HepG2 (cell line): ENCODE measurements around the gene GNA12. TPM values are rescaled to one million over a fixed set of nuclear protein-coding genes. Genes with fewer than 3 reads are reported as not detected.

Source experiments
- ARID2 ChIP-seq: sonication (generic); formaldehyde crosslinking; IDR thresholded peaks from 2 replicates; pipeline ENCODE4 v1.8.1; 2022; ENCODE audit warnings: mild to moderate bottlenecking, missing genetic modification reagents, borderline replicate concordance
- DPF2 ChIP-seq: sonication (generic); formaldehyde crosslinking; IDR thresholded peaks from 2 replicates; pipeline ENCODE4 v1.4.0; 2020; ENCODE audit warnings: mild to moderate bottlenecking, low read depth, missing genetic modification reagents, borderline replicate concordance
- E2F2 ChIP-seq: sonication (generic); formaldehyde crosslinking; IDR thresholded peaks from 2 replicates; pipeline ENCODE4 v1.4.0; 2020; ENCODE audit warnings: missing genetic modification reagents, borderline replicate concordance
- FOSL1 ChIP-seq: sonication (generic); formaldehyde crosslinking; IDR thresholded peaks from 2 replicates; pipeline ENCODE4 v1.9.0; 2021; ENCODE audit warnings: missing genetic modification reagents, borderline replicate concordance
- HCFC1 ChIP-seq: fragments of 150-350 bp; IDR thresholded peaks from 2 replicates; pipeline ENCODE4 v1.6.1; 2014; ENCODE audit warnings: low read depth, low read length
- HOXA5 ChIP-seq: sonication (generic); formaldehyde crosslinking; IDR thresholded peaks from 2 replicates; pipeline ENCODE4 v1.4.0; 2020; ENCODE audit warnings: missing genetic modification reagents
- KAT7 ChIP-seq: IDR thresholded peaks from 2 replicates; pipeline ENCODE4 v1.6.1; 2018; ENCODE audit warnings: borderline replicate concordance, missing compliant biosample characterization
- KLF13 ChIP-seq: sonication (generic); formaldehyde crosslinking; IDR thresholded peaks from 2 replicates; pipeline ENCODE4 v1.4.0; 2020; ENCODE audit warnings: mild to moderate bottlenecking, missing genetic modification reagents
- MIXL1 ChIP-seq: IDR thresholded peaks from 2 replicates; pipeline ENCODE4 v1.6.1; 2016
- NR2F2 ChIP-seq: IDR thresholded peaks from 2 replicates; pipeline ENCODE4 v1.6.1; 2012; ENCODE audit warnings: low read depth, inconsistent platforms, borderline replicate concordance
- RXRB ChIP-seq: IDR thresholded peaks from 2 replicates; pipeline ENCODE4 v1.6.1; 2016; ENCODE audit warnings: borderline replicate concordance, missing genetic modification reagents, missing compliant biosample characterization
- SIN3A ChIP-seq: IDR thresholded peaks from 2 replicates; pipeline ENCODE4 v1.6.1; 2011; ENCODE audit warnings: low read depth, mild to moderate bottlenecking, control low read depth, low read length, borderline replicate concordance
- SKI ChIP-seq: fragments of 450-650 bp; IDR thresholded peaks from one replicate; pipeline ENCODE4 v1.6.1; 2018; ENCODE audit warnings: mild to moderate bottlenecking; ENCODE audit not compliant: partially characterized antibody
- SOX13 ChIP-seq, 3 experiments: fragments of 450-650 bp in 1 of 3; sonication (generic) in 1 of 3; formaldehyde crosslinking in 1 of 3; IDR thresholded peaks in 2 of 3; conservative IDR thresholded peaks in 1 of 3; 2 replicates each; pipeline versions ENCODE4 v1.5.0 to v1.6.1; 2016 to 2020; ENCODE audit warnings: antibody characterized with exemption in 1 of 3, mild to moderate bottlenecking in 1 of 3, missing compliant biosample characterization in 1 of 3, missing genetic modification reagents in 1 of 3, moderate library complexity in 1 of 3
- TBL1XR1 ChIP-seq: fragments of 150-350 bp; IDR thresholded peaks from 2 replicates; pipeline ENCODE4 v1.6.1; 2014; ENCODE audit warnings: borderline replicate concordance, low read length; ENCODE audit not compliant: partially characterized antibody
- XRCC5 ChIP-seq: fragments of 200-400 bp; formaldehyde crosslinking; optimal IDR thresholded peaks from 2 replicates; pipeline ENCODE3; 2017; ENCODE audit warnings: mild to moderate bottlenecking, low read length
- YEATS4 ChIP-seq: sonication (generic); formaldehyde crosslinking; IDR thresholded peaks from 2 replicates; pipeline ENCODE4 v1.4.0; 2020; ENCODE audit warnings: missing genetic modification reagents, borderline replicate concordance
- ZNF12 ChIP-seq: sonication (generic); formaldehyde crosslinking; IDR thresholded peaks from 2 replicates; pipeline ENCODE4 v1.5.0; 2020; ENCODE audit warnings: missing genetic modification reagents
- ZNF3 ChIP-seq: IDR thresholded peaks from 2 replicates; pipeline ENCODE4 v1.7.0; 2017; ENCODE audit warnings: inconsistent platforms
- ZNF362 ChIP-seq: sonication (generic); formaldehyde crosslinking; IDR thresholded peaks from 2 replicates; pipeline ENCODE4 v1.4.0; 2020; ENCODE audit warnings: missing genetic modification reagents, mild to moderate bottlenecking, borderline replicate concordance
- ZNF552 ChIP-seq: sonication (generic); formaldehyde crosslinking; IDR thresholded peaks from 2 replicates; pipeline ENCODE4 v1.9.0; 2022; ENCODE audit warnings: missing genetic modification reagents, mild to moderate bottlenecking, borderline replicate concordance
- ZNF772 ChIP-seq: sonication (generic); formaldehyde crosslinking; IDR thresholded peaks from 2 replicates; pipeline ENCODE4 v1.5.0; 2020; ENCODE audit warnings: mild to moderate bottlenecking, missing genetic modification reagents
- polyA plus RNA-seq, 8 experiments: library from polyadenylated mRNA; depleted of rRNA in 3 of 8; stranded (reverse) in 7 of 8; unstranded in 1 of 8; fragments of >200 nt; fragmentation: Illumina TruSeq in 4 of 8; extraction: Trizol in 4 of 8; gene quantifications; 2 replicates each; pipeline versions ENCODE4 v1.2.1 to v1.2.3, GENCODE V29; 2011 to 2016; ENCODE audit warnings: low read depth in 4 of 8, missing spikeins in 1 of 8, mixed read lengths in 1 of 8; ENCODE audit not compliant: insufficient read depth in 1 of 8
- total RNA-seq, 5 experiments: library from RNA; depleted of rRNA; stranded (reverse); fragments of >200 nt; fragmentation: Illumina TruSeq; extraction: Trizol; gene quantifications; 2 replicates each; pipeline ENCODE4 v1.2.3, GENCODE V29; 2016; ENCODE audit warnings: low read depth in 1 of 5
- TF ChIP-seq, protein P1 (sequence below): sonication (generic); formaldehyde crosslinking; IDR thresholded peaks from 2 replicates; pipeline ENCODE4 v1.8.0; 2022; ENCODE audit warnings: mild to moderate bottlenecking, missing genetic modification reagents, moderate library complexity
- TF ChIP-seq, protein P2 (sequence below): sonication (generic); formaldehyde crosslinking; IDR thresholded peaks from 2 replicates; pipeline ENCODE4 v1.9.0; 2021; ENCODE audit warnings: missing genetic modification reagents, mild to moderate bottlenecking, borderline replicate concordance
- TF ChIP-seq, protein P3 (sequence below): sonication (generic); formaldehyde crosslinking; IDR thresholded peaks from 2 replicates; pipeline ENCODE4 v1.5.0; 2020; ENCODE audit warnings: missing genetic modification reagents

The GNA12 gene
- total and polyA plus RNA-seq, 2 of the 13 experiments (the other 11 are each of a cell fraction or from before 2014, with no cell fraction given), result 16.2 to 50.9 TPM

GRCh38 chr7:2856388-2857169 is 12.5 kb upstream of the GNA12 start (continued):
- no peak for TF ChIP-seq SIN3A
- no peak for TF ChIP-seq E2F2
- no peak for TF ChIP-seq KLF13
- TF ChIP-seq YEATS4 (CRISPR knock-in tag), result no peak
- TF ChIP-seq, protein P1, sequence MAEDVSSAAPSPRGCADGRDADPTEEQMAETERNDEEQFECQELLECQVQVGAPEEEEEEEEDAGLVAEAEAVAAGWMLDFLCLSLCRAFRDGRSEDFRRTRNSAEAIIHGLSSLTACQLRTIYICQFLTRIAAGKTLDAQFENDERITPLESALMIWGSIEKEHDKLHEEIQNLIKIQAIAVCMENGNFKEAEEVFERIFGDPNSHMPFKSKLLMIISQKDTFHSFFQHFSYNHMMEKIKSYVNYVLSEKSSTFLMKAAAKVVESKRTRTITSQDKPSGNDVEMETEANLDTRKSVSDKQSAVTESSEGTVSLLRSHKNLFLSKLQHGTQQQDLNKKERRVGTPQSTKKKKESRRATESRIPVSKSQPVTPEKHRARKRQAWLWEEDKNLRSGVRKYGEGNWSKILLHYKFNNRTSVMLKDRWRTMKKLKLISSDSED (CRISPR knock-in tag), result no peak
- TF ChIP-seq XRCC5, result no peak
- TF ChIP-seq ARID2 (CRISPR knock-in tag), result no peak
- TF ChIP-seq ZNF3 (CRISPR knock-in tag), result no peak
- no peak for TF ChIP-seq MIXL1
- 0 out of 2 replicates have a peak, but pooled peaks have one; percentile 5 for TF ChIP-seq DPF2
- TF ChIP-seq ZNF772 (CRISPR knock-in tag), result no peak
- TF ChIP-seq KAT7 (CRISPR knock-in tag), result no peak
- TF ChIP-seq NR2F2, result no peak
- no peak for TF ChIP-seq ZNF12
- TF ChIP-seq, protein P2, sequence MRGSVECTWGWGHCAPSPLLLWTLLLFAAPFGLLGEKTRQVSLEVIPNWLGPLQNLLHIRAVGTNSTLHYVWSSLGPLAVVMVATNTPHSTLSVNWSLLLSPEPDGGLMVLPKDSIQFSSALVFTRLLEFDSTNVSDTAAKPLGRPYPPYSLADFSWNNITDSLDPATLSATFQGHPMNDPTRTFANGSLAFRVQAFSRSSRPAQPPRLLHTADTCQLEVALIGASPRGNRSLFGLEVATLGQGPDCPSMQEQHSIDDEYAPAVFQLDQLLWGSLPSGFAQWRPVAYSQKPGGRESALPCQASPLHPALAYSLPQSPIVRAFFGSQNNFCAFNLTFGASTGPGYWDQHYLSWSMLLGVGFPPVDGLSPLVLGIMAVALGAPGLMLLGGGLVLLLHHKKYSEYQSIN (CRISPR knock-in tag), result no peak
- no peak for TF ChIP-seq TBL1XR1
- TF ChIP-seq ZNF362 (CRISPR knock-in tag), result 0 out of 2 replicates have a peak, but pooled peaks have one; percentile 47
- TF ChIP-seq SKI, result no peak
- TF ChIP-seq, protein P3, sequence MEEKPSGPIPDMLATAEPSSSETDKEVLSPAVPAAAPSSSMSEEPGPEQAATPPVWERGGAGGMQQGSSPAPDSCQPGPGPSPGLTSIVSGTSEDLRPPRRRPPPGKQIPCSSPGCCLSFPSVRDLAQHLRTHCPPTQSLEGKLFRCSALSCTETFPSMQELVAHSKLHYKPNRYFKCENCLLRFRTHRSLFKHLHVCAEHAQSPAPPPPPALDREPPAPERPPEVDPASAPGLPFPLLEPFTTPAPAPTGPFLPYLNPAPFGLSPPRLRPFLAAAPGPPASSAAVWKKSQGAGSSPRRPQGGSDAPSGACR (CRISPR knock-in tag), result no peak
- no peak for TF ChIP-seq RXRB (CRISPR knock-in tag)
- no peak for TF ChIP-seq FOSL1 (CRISPR knock-in tag)
- no peak for TF ChIP-seq HCFC1
- TF ChIP-seq HOXA5, result no peak
- TF ChIP-seq ZNF552 (CRISPR knock-in tag), result no peak
- no peak for TF ChIP-seq SOX13 (IDR thresholded peaks at IDR 0.05)
- peak in 1 of 2 experiments; percentile 67; a peak in 2 of 4 replicates for TF ChIP-seq SOX13 (CRISPR knock-in tag; conservative IDR thresholded peaks at IDR 0.05 in 1 of 2, IDR thresholded peaks at IDR 0.05 in 1 of 2)
